Stimulated activated CD8-positive, alpha-beta memory T cell treated with anti-CD3 and anti-CD28 coated beads, Interleukin-15, amount 100 ng/mL, for 4 hours (primary cell): ENCODE measurements around the gene PDXDC1.
"Not testable (repeated sequence)": the region's sequence is repeated elsewhere in the genome, so short reads cannot be mapped to it uniquely, and the experiment has no call there.

Experiments used
- DNase-seq, 2 donors: peaks; one replicate each; pipeline ENCODE4 v3.0.0-alpha.2; 2020; ENCODE audit warnings: low read depth in 2 of 2

The PDXDC1 gene

DNA sequence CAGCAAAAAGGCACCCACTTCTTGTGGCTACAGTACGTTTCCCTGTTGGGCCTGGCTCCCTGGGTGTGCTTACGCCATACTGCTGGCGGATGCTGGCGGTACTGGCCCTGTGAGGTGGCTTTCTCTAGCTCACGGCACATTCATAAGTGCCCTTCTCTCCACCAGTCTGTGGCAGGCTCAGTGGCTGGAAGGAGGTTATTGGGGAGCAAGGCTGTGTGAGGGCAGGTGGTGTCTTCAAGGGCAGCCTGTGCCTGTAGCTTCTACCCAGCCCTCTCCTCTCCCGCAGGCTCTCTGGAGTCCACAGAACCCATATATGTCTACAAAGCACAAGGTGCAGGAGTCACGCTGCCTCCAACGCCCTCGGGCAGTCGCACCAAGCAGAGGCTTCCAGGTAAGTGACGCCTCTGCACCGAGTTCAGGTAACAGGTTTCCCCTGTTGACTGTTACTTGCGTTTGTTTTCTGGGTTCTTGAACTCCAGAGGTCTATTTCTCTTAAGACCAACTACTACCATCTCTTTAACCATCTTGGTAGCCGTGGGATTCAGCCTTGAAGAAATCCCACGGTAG lies 60.4 kb downstream of the PDXDC1 start:
- no peak for DNase-seq

DNA sequence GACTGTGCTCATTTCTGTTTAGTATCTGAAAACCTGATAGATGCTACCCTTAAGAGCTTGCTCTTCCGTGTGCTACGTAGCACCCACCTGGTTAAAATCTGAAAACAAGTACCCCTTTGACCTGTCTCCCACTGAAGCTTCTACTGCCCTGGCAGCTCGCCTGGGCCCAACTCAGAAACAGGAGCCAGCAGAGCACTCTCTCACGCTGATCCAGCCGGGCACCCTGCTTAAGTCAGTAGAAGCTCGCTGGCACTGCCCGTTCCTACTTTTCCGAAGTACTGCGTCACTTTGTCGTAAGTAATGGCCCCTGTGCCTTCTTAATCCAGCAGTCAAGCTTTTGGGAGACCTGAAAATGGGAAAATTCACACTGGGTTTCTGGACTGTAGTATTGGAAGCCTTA lies 62.2 kb downstream of the PDXDC1 start:
- no peak for DNase-seq

DNA sequence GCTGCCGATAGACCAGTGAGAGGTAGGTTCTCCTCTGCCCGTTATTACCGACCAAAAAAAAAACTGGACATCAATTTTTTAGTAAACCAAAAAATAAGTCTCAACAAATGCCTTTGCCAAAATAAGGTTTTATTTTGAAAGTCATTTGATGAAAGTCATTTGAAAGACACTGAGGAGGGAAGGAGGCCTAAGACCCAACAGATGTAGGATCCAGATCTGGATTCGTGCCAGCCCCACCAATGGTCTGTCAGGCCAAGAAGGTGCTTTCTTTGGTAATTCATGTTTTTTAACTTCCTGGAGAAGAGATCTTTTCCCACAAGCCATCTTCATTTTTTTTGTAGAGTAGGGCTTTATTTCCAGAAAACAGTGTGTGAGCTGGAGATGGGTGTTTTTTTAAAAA lies 62.9 kb downstream of the PDXDC1 start:
- no peak for DNase-seq

DNA sequence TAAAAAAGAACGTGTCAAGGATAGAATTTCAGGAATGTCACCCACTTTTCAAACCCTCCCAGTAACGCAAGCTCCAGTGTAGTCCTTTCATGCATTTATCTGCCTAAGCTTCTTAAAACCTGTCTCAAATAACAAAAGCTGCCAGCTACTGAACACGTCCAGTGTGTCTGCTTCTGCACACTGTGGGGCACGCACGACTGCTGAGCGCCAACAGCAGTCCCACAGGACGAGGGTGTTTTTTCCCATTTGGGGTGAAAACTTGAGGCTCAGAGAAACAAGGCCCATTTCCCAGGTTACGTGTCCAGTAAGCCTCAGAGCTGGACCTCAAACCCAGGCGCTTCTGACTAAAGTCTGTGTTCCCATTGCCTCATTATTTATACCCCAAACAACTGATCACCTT lies 63.9 kb downstream of the PDXDC1 start:
- no peak for DNase-seq

DNA sequence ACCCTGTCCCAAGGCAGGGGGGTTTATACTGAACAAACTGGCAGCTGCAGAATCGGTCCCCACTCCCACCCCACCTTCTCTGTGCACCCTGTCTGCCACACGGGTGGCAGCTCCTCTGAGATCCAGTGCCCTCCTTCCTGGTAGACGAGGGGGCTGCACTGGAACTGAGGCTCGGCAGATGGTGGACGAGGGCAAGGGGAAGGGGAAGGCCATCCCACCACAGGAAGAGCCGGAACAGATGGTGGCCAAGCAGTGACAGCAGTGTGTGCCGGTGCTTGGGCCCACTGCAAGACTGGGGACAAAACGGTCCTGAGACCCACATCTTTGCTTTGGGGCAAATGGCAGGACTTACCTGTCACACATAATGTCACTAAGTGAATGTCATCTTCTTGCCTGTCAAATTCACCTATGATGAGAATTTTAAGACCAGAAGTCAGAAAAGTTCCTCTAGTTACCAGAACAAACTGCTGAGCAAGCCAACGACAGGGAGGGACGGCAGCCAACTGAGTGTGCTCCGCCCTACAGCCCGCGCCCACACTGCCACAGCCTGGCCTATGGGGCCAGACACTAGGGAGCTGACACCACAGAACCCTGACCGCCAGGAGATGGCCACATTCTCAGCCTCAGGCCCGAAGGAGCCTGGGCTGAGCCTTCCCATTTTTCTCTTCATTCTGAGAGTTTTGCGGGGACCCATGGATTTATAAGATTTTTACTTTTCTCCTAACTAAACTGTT lies 66.6 kb downstream of the PDXDC1 start:
- no peak for DNase-seq

DNA sequence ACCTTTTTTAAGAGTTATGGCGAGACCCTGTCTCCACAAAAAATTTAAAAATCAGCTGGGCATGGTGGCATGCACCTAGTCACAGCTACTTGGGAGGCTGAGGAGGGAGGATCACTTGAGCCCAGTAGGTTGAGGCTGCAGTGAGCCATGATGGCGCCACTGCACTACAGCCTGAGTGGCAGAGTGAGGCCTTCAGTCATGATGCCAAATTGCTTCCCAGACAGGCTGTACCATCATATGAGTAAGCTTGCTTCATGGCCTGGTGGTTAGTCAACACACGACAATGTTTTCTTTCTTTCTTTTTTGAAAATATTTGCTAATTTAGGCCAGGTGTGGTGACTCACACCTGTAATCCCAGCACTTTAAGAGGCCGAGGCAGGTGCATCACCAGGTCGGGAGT lies 68.5 kb downstream of the PDXDC1 start:
- no peak for DNase-seq

DNA sequence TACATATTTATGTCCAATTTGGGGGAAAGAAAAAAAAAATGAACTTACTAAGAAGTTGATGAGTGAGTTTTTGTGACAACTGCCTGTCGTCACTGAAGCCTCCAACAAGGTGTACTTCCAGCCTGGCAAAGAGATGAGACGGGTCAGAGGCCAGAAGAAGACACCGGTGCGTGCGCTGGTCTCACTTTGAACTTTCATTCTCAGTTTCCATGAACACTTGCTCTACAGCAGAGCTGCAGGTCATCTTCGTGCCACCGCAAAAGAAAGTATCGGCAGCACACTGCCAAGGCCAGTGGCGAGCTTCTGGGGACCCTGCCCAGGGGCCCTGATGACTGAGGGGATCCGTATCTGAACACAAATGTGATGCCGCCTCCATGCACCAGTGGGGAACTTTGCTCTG lies 69.5 kb downstream of the PDXDC1 start:
- DNase-seq = no peak

DNA sequence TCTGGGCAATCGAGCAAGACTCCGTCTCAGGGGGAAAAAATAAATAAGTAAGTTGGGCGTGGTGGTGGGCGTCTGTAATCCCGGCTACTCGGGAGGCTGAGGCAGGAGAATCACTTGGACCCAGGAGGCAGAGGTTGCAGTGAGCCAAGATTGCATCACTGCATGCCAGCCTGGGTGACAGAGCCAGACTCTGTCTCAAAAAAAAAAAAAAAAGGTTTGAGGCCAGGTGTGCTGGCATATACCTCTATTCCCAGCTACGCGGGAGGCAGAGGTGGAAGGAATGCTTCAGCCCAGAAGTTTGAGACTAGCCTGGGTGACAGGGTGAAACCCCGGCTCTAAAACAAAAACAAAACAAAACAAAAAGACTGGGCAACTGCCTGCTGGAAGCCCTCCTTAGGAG lies 70.4 kb downstream of the PDXDC1 start:
- DNase-seq = not testable (repeated sequence)

DNA sequence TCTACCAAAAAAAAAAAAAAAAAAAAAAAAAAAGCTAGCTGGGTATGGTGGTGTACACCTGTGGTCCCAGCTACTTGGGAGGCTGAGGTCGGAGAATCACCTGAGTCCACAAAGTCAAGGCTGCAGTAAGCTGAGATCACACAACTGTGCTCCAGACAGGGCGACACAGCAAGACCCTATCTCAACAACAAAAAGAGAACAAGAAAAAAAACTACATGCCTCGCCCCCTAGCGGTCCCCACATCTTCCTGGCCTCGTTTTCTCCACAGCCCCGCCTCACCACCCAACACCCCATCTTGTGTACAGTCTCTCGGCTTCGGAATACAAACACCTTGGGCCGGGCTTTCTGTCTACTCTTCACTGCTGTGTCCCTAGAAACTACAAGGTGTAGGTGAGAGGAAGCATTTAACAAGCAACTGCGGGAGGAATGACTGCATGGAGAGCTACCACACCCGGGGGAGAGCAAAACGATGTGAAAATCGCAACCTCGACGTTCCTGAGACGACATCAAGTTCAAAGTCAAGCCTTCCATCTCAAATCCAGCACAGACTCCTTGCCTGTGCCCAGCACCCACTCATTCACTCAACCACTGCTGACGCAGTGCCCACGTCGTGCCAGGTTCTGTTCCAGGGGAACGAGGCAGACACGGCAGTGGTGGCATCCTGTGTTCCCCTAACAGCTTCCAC lies 72.0 kb downstream of the PDXDC1 start:
- DNase-seq = no peak

DNA sequence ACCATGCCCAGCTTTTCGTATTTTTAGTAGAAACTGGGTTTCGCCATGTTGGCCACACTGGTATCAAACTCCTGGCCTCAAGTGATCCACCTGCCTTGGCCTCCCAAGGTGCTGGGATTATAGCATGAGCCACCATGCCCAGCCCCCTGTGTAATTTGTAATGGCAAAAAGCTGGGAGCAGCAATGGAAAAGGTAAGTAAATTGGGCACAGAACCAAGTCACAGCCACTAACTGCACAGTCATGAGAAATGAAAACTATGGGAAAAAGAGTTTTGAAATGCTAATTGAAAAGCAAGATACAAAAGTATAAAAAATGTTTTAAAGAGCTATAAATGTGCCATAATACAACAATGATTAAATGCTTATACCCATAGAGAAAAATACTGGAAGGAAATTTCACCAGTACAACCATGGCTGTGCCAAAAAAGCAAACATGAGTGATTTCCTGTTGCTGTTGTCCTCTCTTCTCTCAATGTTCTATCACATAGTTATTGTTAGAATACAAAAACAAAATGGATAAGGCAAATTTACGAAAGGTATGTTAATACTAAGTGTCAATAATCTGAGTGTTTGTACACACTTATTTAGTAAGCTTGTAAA lies 74.9 kb downstream of the PDXDC1 start:
- no peak for DNase-seq

DNA sequence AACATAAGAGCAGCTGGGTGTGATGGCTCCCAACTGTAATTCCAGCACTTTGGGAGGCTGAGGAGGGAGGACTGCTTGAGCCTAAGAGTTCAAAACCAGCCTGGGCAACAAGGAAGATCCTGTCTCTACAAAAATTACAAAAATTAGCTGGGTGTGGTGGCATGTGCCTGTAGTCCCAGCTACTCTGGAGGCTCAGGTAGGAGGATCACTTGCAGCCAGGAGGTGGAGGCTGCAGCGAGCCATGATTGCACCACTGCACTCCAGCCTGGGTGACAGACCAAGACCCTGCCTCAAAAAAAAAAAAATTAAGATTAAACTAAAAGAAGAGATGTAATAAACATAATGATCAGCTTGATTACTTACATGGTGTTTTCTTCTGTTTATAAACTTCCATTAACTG lies 75.6 kb downstream of the PDXDC1 start:
- not testable (repeated sequence) for DNase-seq

DNA sequence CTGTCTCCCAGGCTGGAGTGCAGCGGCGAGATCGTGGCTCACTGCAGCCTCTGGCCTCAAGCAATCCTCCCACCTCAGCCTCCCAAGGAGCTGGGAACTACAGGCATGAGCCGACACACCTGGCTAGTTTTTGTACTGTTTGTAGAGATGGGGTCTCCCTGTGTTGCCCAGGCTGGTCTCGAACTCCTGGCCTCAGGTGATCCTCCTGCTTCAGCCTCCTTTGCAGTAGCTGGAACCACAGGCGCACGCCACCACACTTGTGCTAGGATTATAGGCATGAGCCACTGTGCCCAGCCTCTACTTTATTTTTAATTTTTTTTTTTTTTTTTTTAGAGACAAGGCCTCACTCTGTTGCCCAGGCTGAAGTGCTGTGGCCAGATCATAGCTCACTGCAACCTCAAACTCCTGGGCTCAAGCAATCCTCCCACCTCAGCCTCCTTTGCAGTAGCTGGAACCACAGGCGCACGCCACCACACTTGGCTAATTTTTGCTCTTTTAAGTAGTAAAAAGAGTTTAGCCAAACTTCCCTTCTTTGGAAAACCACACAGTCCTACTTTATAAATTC lies 76.6 kb downstream of the PDXDC1 start:
- no peak for DNase-seq

DNA sequence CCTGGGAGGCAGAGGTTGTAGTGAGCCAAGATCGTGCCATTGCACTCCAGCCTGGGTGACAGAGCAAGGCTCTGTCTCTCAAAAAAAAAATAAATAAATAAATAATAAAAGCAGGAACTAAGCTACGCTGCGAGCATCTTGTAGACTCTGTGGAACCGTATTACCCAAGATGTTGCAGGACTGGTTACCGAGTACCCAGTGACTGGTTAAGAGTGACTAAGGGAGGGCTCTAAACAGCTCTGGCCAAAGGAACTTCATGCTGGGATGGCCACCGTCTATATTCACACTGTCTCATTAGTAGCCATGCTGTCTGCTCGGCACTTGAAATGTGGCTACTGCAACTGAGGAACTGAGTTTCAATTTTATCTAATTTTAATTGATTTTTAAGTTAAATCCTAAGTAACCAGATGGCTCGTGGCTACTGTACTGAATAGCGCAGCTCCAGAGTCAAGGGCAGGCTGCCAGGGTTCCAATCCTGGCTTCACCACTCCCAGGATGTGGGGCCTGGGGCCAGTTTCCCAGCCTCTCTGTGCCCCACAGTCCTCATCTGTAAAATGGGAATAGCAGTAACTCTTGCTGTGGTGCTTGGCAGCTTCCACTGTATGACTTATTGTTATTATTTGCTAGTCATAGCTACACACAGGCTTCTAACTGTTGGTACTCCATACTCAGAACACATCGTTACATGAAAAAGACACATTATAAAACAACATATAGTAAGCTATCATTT lies 78.1 kb downstream of the PDXDC1 start:
- no peak for DNase-seq

DNA sequence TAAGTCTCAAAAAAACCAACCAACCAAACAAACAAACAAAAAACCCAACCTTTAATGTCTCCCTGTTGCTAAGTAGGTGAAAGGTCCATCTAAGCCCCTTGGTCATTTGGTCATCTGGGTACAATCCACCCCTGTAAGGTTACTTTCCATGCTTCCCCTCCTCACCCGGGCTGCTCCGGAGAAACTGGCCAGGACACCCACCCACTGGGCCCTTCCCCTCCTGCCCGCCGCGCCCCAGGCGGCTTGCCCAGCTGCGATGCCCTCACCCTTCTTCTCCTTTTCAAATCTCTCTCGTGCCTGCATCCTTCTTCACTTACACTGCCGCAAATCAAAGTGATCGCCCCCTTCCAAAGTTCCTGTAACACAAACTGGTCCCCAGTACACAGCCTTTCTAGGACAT lies 79.1 kb downstream of the PDXDC1 start:
- no peak for DNase-seq

DNA sequence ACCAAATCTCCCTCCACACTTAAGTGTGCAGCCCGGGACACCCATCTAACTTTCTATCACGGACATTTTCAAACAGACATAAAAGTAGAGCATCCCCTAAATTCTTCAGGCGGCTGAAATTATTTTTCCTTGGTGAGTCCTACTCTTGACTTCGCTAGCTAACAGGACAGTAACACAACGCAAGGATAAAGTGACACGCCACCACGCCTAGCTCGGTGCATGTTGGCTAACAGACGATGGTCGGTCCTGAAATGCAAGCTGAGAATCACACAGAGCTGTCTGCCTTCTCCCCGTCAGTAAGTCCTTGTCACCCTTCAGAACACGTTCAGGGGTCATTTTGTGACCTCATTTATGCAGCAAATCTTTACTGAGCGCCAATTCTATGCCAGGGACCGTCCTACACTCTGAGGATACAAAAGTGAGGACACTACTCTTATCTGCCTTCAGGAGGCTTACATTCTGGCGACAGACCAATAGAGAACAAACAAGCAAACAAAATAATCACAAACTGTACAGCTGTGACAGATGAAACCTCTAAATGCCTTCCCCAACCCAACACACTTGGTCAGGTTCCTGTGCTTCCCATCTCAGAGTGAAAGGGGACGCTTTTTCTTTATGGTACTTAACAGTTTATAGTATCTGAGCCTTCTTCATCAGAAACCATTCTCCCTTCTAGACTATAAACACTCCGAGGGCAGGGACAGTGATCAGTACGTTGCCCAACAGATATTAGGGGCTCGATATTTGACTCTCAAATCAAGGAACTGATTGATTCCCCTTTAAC lies 79.7 kb downstream of the PDXDC1 start:
- DNase-seq = no peak

DNA sequence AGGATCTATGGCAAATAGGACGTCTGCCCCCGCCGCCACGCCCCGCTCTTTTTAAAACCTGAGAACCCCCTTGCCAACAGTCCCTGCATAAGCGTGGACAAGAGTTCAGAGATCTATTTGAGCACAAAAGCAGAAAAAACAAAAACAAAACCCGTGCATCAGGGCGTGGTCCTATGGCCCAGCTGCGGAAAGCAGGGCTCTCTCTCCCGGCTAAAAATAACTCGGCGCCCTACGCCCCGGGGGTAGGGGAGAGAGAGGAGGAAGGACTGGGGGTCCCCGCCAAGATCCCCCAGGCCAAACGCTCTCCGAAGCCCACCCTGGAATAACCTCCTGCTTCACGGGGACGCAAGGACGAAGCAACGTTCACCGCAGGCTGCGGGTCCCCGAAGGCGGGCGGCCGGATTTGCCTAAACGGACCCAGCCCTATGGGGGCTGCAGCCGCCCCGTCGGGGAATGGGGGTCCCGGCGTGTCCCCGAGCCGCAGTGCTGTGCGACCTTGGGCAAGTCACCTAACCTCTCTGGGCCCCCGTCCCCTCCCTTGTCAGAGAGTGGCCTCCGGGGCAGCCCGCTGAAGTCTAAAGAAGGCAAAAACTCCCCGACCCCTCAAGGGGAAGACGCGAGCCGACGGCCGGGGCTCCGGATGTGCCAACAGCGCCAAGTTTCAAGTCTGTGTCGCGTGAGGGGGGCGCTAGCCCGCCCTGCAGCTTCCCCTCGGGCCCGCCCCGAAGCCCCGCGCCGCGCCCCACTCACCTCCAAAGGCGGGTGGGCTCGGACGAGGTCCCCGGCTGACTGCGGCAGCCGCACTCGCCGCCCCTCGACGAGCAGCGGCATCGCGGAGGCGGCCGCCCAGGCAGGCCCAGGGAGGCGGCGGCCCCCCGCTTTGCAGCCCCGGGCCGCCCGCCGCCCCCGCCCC lies 80.6 kb downstream of the PDXDC1 start:
- DNase-seq = peak in 1 of 2 donors; percentile 34

DNA sequence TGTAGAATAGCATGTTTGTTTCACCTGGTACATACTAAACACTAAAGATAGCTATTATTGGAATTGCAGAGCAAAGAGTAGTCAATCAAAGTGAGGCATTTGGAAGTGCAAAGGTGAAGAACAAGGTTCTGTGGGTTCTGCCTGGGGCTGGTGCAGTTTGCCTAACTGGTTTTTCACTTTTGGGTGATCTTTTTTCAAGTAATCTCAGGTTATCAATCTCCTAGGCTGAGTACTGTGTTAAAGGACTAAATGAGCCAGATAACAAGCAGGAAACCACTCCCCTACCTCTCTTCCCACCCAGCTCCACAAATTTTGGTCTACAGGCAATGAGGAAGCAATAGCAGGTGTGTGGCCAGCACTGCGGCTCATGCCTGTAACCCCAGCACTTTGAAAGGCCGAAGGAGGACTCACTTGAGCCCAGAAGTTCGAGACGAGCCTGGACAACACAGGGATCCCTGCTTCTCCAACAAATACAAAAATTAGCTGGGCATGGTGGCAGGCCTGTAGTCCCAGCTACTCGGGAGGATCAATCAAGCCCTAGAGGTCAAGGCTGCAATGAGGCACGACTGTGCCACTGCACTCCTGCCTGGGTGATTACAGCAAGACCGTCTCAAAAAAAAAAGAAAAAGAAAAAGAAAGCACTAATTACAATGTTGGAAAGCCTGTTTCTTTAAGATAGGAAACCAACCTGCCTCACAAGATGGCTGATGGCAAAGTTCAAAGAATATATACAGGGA lies 83.0 kb downstream of the PDXDC1 start:
- no peak for DNase-seq

DNA sequence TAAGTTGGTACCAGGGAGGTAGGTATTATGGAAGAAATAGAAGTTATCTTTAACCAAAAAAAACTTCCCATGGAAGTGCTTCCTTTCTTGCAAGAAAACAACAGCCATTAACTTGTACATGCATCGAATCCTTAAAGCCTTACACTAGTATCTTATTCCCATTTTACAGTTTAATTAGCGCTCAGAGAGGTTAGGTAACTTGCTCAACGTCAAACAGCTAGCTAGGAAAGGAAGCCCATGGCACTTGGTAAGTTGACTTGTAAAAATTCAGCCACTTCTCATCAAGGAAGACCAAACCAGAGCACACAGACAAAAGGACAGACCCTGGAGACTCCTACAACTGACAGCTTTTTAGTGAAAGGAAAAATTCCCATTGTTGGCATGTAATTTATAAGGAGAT lies 84.5 kb downstream of the PDXDC1 start:
- DNase-seq = no peak

DNA sequence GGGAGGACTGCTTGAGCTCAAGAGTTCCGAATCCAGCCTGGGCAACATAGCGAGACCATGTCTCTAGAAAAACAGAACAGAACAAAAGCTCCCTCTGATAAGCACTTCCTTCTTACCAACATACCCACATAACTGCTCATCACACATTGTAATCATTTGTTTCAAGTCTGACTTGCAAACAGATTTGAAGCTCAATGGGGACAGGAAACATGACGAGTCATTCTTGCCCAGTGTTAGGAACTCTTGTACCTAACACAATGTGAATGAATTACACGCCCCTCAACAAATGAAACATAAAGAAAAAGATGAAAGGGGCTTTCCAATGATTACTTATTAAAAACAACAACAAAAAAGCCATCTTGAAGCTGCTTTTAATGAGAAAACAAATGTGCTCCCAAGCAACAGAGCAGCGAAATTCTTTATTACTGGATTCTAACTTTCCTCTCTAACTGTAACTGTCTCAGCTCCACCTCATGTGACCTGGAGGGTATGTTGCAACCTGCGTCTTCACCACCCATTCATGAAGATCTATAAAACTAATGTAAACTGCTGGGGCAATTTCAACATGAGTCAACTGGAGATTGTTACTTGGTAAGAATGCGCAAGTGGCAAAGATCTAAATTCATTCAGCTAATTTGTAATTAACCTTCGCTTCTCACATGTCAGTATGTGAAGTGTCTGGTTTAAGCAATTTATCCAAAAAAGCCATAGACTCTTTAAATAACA lies 87.4 kb downstream of the PDXDC1 start:
- DNase-seq = not testable (repeated sequence)
